Measurements from ENCODE around the gene LHFPL4.
"Not testable (repeated sequence)": the region's sequence is repeated elsewhere in the genome, so short reads cannot be mapped to it uniquely, and the experiment has no call there.

Gene LHFPL4

GRCh38 chr3:9534429-9534828 lies 19.2 kb downstream of the LHFPL4 start:
- DNase-seq = no peak

- no peak for DNase-seq
These were observed 28.5 kb downstream of the LHFPL4 start for GRCh38 chr3:9525078-9525477.

GRCh38 chr3:9514956-9515355 lies 38.7 kb downstream of the LHFPL4 start:
- DNase-seq = no peak

GRCh38 chr3:9514306-9514705 lies 39.3 kb downstream of the LHFPL4 start:
- no peak for DNase-seq

- DNase-seq = no peak
These were observed 41.1 kb downstream of the LHFPL4 start for GRCh38 chr3:9512456-9513045.

- peak; percentile 2 for DNase-seq
These were observed 44.8 kb downstream of the LHFPL4 start for GRCh38 chr3:9508781-9509180.

GRCh38 chr3:9507586-9508578 lies 45.7 kb downstream of the LHFPL4 start:
- DNase-seq = no peak

- DNase-seq = peak; percentile 69
These were observed 50.3 kb downstream of the LHFPL4 start for GRCh38 chr3:9503283-9503682.

GRCh38 chr3:9501226-9501625 lies 52.4 kb downstream of the LHFPL4 start:
- DNase-seq = no peak

GRCh38 chr3:9500108-9501050 lies 53.2 kb downstream of the LHFPL4 start:
- DNase-seq = peak; percentile 71

GRCh38 chr3:9499455-9500107 lies 54.0 kb downstream of the LHFPL4 start:
- DNase-seq = peak; percentile 33

- no peak for DNase-seq
These were observed 54.8 kb downstream of the LHFPL4 start for GRCh38 chr3:9498781-9499180.

- DNase-seq = no peak
These were observed 55.6 kb downstream of the LHFPL4 start for GRCh38 chr3:9497821-9498565.

GRCh38 chr3:9496893-9497292 lies 56.7 kb downstream of the LHFPL4 start:
- no peak for DNase-seq

- not testable (repeated sequence) for DNase-seq
These were observed 59.6 kb downstream of the LHFPL4 start for GRCh38 chr3:9494036-9494435.

- no peak for DNase-seq
These were observed 62.1 kb downstream of the LHFPL4 start for GRCh38 chr3:9491506-9491905.

GRCh38 chr3:9485248-9485647 lies 68.4 kb downstream of the LHFPL4 start:
- DNase-seq = peak; percentile 11

- DNase-seq = no peak
These were observed 73.4 kb downstream of the LHFPL4 start for GRCh38 chr3:9480265-9480664.

- no peak for DNase-seq
These were observed 76.7 kb downstream of the LHFPL4 start for GRCh38 chr3:9476935-9477334.

- no peak for DNase-seq
These were observed 79.1 kb downstream of the LHFPL4 start for GRCh38 chr3:9474482-9474881.

GRCh38 chr3:9473496-9474065 lies 80.0 kb downstream of the LHFPL4 start:
- DNase-seq = no peak

Data from NCI-H69 (cell line).